Colonic mucosa (tissue), 4 donors: Measurements from ENCODE around the gene CDH24. TPM values are rescaled to one million over a fixed set of nuclear protein-coding genes. Genes with fewer than 3 reads are reported as not detected.

Source experiments
- DNase-seq: peaks from one replicate; pipeline ENCODE4 v3.0.0-alpha.2; 2020
- H3K27ac ChIP-seq: fragments of 200-600 bp; one replicate; pipeline ENCODE4 v1.8.0; 2021
- H3K27me3 ChIP-seq: fragments of 200-600 bp; one replicate; pipeline ENCODE4 v1.8.0; 2021
- H3K36me3 ChIP-seq: fragments of 200-600 bp; one replicate; pipeline ENCODE4 v1.8.0; 2021
- H3K4me1 ChIP-seq: fragments of 200-600 bp; one replicate; pipeline ENCODE4 v1.8.0; 2021; ENCODE audit warnings: mild to moderate bottlenecking
- H3K4me3 ChIP-seq: fragments of 200-600 bp; one replicate; pipeline ENCODE4 v1.8.0; 2021
- H3K9ac ChIP-seq, 2 donors: one replicate each; pipeline ENCODE4 v1.7.0; 2013; ENCODE audit warnings: control low read depth in 2 of 2, low read depth in 2 of 2, low read length in 2 of 2
- H3K9me3 ChIP-seq: fragments of 200-600 bp; one replicate; pipeline ENCODE4 v1.8.0; 2021
- CTCF ChIP-seq: fragments of 200-600 bp; IDR thresholded peaks from one replicate; pipeline ENCODE4 v1.8.0; 2022; ENCODE audit warnings: antibody characterized with exemption, mild to moderate bottlenecking
- intact Hi-C: fragments of 100-400 bp; cut with DNase I; formaldehyde crosslinking; loops from one replicate; pipeline ENCODE4 v1.14.1; 2022
- total RNA-seq, 2 donors: library from RNA; stranded (reverse); fragmentation: NEBNext Ultra II Directional in 1 of 2; extraction: Animal tissue kit (Norgen Biotek cat#: 25700) in 1 of 2; gene quantifications; one replicate each; pipeline ENCODE4 v1.2.1, GENCODE V29; 2021
- donor health status: healthy.
- donor health status: DM: no; HTN: no; CAD: no.
- donor health status: DM: no; HTN: no; CAD: no.

CDH24 gene
- total RNA-seq, result 10 to 100 TPM in 1 of 2 donors, 1 to 10 TPM in 1; 4.4 to 11.4 TPM

GRCh38 chr14:23056956-23057756 lies at the start of gene CDH24:
Gene CDH24 (minus strand): TSS chr14:23057520. CDS start chr14:23055733, 1,787 bp downstream.
- no peak for TF ChIP-seq CTCF
- no peaks in the 10 kb centered on the region for H3K27me3 ChIP-seq
- intact Hi-C loops, result no loop called here
- H3K27ac ChIP-seq, result peak within 1 kb of the TSS; percentile 74
- no peaks in the 10 kb centered on the region for H3K9me3 ChIP-seq
- peak within 1 kb of the TSS; percentile 57 for H3K4me3 ChIP-seq
- H3K4me1 ChIP-seq, result peaks cover 5% of the 10 kb centered on the region
- H3K36me3 ChIP-seq, result peaks cover 18% of the 10 kb centered on the region
- peak within 1 kb of the TSS; percentile 48 to 77 for H3K9ac ChIP-seq
- peak; percentile 83 for DNase-seq

GRCh38 chr14:23106747-23107045 lies 49.4 kb upstream of the CDH24 start:
- Histone ChIP-seq H3K4me3 (no peak overlapping the region), H3K27me3 (no peaks in the 10 kb centered on the region), H3K27ac (no peak overlapping the region), H3K9ac (no peak overlapping the region), H3K36me3 (no peaks in the 10 kb centered on the region), H3K4me1 (no peaks in the 10 kb centered on the region), H3K9me3 (no peaks in the 10 kb centered on the region)
- intact Hi-C loops, result no loop called here
- no peak for TF ChIP-seq CTCF
- no peak for DNase-seq

- Histone ChIP-seq H3K9me3 (no peaks in the 10 kb centered on the region), H3K36me3 (no peaks in the 10 kb centered on the region), H3K4me3 (no peak overlapping the region), H3K9ac (no peak overlapping the region), H3K4me1 (no peaks in the 10 kb centered on the region), H3K27me3 (no peaks in the 10 kb centered on the region), H3K27ac (no peak overlapping the region)
- DNase-seq, result no peak
- intact Hi-C loops, result no loop called here
- no peak for TF ChIP-seq CTCF
Measured at GRCh38 chr14:23105348-23105824, 48.1 kb upstream of the CDH24 start.

- no peaks in the 10 kb centered on the region for H3K9me3 ChIP-seq
- no peak for TF ChIP-seq CTCF
- DNase-seq, result no peak
- intact Hi-C loops, result no loop called here
- H3K4me1 ChIP-seq, result no peaks in the 10 kb centered on the region
- no peak within 1 kb of the TSS for H3K4me3 ChIP-seq
- H3K9ac ChIP-seq, result no peak within 1 kb of the TSS
- no peaks in the 10 kb centered on the region for H3K27me3 ChIP-seq
- no peaks in the 10 kb centered on the region for H3K36me3 ChIP-seq
- H3K27ac ChIP-seq, result no peak within 1 kb of the TSS
Measured at GRCh38 chr14:23104591-23105347, 47.4 kb upstream of the CDH24 start, which contains the start of gene CIROP. Gene CIROP (minus strand): TSS chr14:23104989. CDS start chr14:23104920, 69 bp downstream.

- no peak for TF ChIP-seq CTCF
- Histone ChIP-seq H3K27ac (no peak overlapping the region), H3K9me3 (no peaks in the 10 kb centered on the region), H3K9ac (no peak overlapping the region), H3K36me3 (no peaks in the 10 kb centered on the region), H3K27me3 (no peaks in the 10 kb centered on the region), H3K4me3 (no peak overlapping the region), H3K4me1 (no peaks in the 10 kb centered on the region)
- DNase-seq, result no peak
- intact Hi-C loops, result no loop called here
Measured at GRCh38 chr14:23104070-23104590, 46.8 kb upstream of the CDH24 start.
